Smooth muscle cell (in vitro differentiated cells): ENCODE data around the gene TBC1D10A. TPM values are rescaled to one million over a fixed set of nuclear protein-coding genes. Genes with fewer than 3 reads are reported as not detected.

Source experiments
- DNase-seq: peaks from one replicate; lab custom pipeline; 2025; ENCODE audit not compliant: unreplicated experiment; lab: John Stamatoyannopoulos, UW
- H2AFZ ChIP-seq: fragments of 200-600 bp; sonication (generic); 2 replicates; pipeline ENCODE4 v1.6.0; 2016; ENCODE audit warnings: antibody characterized with exemption, low read depth, mild to moderate bottlenecking
- H3F3A ChIP-seq: fragments of 200-600 bp; sonication (generic); 2 replicates; pipeline ENCODE4 v1.6.0; 2017; ENCODE audit warnings: antibody characterized with exemption, low read depth
- H3K27ac ChIP-seq: fragments of 200-600 bp; sonication (generic); 2 replicates; pipeline ENCODE4 v1.5.1; 2016; ENCODE audit warnings: low read depth, mild to moderate bottlenecking
- H3K27me3 ChIP-seq: fragments of 200-600 bp; sonication (generic); 2 replicates; pipeline ENCODE4 v1.6.1; 2016; ENCODE audit warnings: low read depth, mild to moderate bottlenecking
- H3K36me3 ChIP-seq: fragments of 200-600 bp; sonication (generic); 2 replicates; pipeline ENCODE4 v1.5.1; 2016; ENCODE audit warnings: low read depth
- H3K4me1 ChIP-seq: fragments of 200-600 bp; sonication (generic); 2 replicates; pipeline ENCODE4 v1.5.1; 2016; ENCODE audit warnings: low read depth
- H3K4me2 ChIP-seq: fragments of 200-600 bp; sonication (generic); 2 replicates; pipeline ENCODE4 v1.6.0; 2016; ENCODE audit warnings: mild to moderate bottlenecking
- H3K4me3 ChIP-seq: fragments of 200-600 bp; sonication (generic); 2 replicates; pipeline ENCODE4 v1.5.1; 2016; ENCODE audit warnings: mild to moderate bottlenecking
- H3K79me2 ChIP-seq: fragments of 200-600 bp; sonication (generic); 2 replicates; pipeline ENCODE4 v1.6.0; 2016; ENCODE audit warnings: low read depth, mild to moderate bottlenecking
- H3K9ac ChIP-seq: fragments of 200-600 bp; sonication (generic); 2 replicates; pipeline ENCODE4 v1.6.0; 2016; ENCODE audit warnings: low read depth
- H3K9me3 ChIP-seq: fragments of 200-600 bp; sonication (generic); replicated peaks from 2 replicates; pipeline ENCODE4 v1.5.1; 2016; ENCODE audit warnings: low read depth
- H4K20me1 ChIP-seq: fragments of 200-600 bp; sonication (generic); 2 replicates; pipeline ENCODE4 v1.6.0; 2016; ENCODE audit warnings: low read depth
- WGBS: methylation state at CpG from one replicate; pipeline ENCODE4 v1.1.7; 2016; ENCODE audit warnings: low lambda C conversion rate; 5-methylcytosine and 5-hydroxymethylcytosine counted together
- polyA plus RNA-seq: library from polyadenylated mRNA; unstranded; fragments of >200 nt; fragmentation: Nextera tagmentation; extraction: Ambion mirVana; gene quantifications from 2 replicates; pipeline ENCODE4 v1.2.1, GENCODE V29; 2016
- total RNA-seq: library from RNA; depleted of rRNA; stranded (reverse); fragments of >200 nt; gene quantifications from 2 replicates; pipeline ENCODE4 v1.2.3, GENCODE V29; 2014
- TF ChIP-seq, protein P1 (sequence below): fragments of 200-600 bp; sonication (generic); IDR thresholded peaks from 2 replicates; pipeline ENCODE4 v1.5.1; 2017; ENCODE audit warnings: borderline replicate concordance, mild to moderate bottlenecking, antibody characterized with exemption; ENCODE audit not compliant: insufficient read depth, poor library complexity, severe bottlenecking

Gene TBC1D10A
- total and polyA plus RNA-seq, 2 experiments from 2014 or later, result 16.8 to 51.1 TPM

DNA sequence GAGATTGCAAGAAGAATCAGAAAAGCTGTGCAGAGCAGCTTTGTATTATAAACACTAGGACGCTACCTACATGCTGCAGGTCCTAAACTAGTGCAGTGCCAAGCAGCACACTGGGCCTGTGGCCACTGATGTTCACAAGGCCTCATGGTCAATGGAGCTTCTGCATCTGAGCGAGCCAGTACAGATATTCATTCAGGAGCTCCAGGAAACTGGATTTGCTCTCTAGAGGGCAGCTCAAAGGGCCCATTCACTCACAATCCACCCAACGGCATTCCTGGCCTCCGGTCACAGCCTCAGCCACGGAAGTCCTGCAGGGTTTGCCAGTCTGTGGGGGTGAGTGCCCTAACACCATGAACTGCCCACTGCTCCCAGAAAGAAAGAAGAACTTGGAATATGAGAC, 5.8 kb upstream of the TBC1D10A start:
- H3K4me2 ChIP-seq, result no peak overlapping the region
- no peaks in the 10 kb centered on the region for H3K27me3 ChIP-seq
- DNase-seq, result no peak
- peaks cover 2% of the 10 kb centered on the region for H3K4me1 ChIP-seq
- H3K27ac ChIP-seq, result no peak overlapping the region
- H3K79me2 ChIP-seq, result no peaks in the 10 kb centered on the region
- no peak overlapping the region for H3K4me3 ChIP-seq
- H3F3A ChIP-seq, result peaks cover 11% of the 10 kb centered on the region
- H3K36me3 ChIP-seq, result peaks cover 18% of the 10 kb centered on the region
- WGBS, result 95% methylated on average over 5 of the region's 5 CpGs
- H3K9ac ChIP-seq, result no peak overlapping the region
- H3K9me3 ChIP-seq, result no peaks in the 10 kb centered on the region
- no peak overlapping the region for H2AFZ ChIP-seq
- H4K20me1 ChIP-seq, result peaks cover 3% of the 10 kb centered on the region
- TF ChIP-seq, protein P1, sequence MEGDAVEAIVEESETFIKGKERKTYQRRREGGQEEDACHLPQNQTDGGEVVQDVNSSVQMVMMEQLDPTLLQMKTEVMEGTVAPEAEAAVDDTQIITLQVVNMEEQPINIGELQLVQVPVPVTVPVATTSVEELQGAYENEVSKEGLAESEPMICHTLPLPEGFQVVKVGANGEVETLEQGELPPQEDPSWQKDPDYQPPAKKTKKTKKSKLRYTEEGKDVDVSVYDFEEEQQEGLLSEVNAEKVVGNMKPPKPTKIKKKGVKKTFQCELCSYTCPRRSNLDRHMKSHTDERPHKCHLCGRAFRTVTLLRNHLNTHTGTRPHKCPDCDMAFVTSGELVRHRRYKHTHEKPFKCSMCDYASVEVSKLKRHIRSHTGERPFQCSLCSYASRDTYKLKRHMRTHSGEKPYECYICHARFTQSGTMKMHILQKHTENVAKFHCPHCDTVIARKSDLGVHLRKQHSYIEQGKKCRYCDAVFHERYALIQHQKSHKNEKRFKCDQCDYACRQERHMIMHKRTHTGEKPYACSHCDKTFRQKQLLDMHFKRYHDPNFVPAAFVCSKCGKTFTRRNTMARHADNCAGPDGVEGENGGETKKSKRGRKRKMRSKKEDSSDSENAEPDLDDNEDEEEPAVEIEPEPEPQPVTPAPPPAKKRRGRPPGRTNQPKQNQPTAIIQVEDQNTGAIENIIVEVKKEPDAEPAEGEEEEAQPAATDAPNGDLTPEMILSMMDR, result no peak

DNA sequence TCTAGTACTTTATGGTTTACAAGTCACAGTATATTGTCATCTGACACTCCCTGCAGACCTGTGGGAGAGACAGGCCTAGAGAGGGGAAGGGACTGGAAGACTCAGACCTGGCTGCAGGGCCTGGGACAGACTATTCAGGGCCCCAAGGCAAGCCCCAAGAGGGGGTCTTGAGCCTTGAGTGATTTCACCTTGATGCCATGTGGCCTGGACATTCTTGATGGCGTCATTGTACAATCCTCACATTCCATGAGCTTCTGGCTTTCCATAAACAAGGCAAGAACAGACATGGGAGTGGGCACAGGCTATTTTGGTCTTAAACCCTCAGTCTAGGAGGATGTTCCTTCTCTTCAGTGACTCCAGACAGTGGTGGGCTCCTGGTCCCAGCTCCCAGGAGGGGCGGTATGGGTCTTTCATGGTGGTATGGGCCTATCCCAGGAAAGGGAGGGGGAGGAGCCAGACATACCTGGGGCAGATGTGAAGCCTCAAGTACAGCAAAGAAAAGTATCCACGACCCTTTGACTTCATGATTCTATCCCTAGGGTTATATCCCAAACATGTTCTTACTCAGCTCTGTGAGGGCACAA, 1.8 kb upstream of the TBC1D10A start:
- TF ChIP-seq, protein P1, result no peak
- H3K9ac ChIP-seq, result no peak overlapping the region
- H3K9me3 ChIP-seq, result no peaks in the 10 kb centered on the region
- no peaks in the 10 kb centered on the region for H3K36me3 ChIP-seq
- WGBS, result 28% methylated on average over 3 of the region's 3 CpGs
- peaks cover 19% of the 10 kb centered on the region for H3K4me1 ChIP-seq
- no peak overlapping the region for H3K4me3 ChIP-seq
- DNase-seq, result no peak
- H3F3A ChIP-seq, result peaks cover 24% of the 10 kb centered on the region
- H2AFZ ChIP-seq, result no peak overlapping the region
- peaks cover 24% of the 10 kb centered on the region for H4K20me1 ChIP-seq
- peak overlapping the region; percentile 89 for H3K27ac ChIP-seq
- H3K27me3 ChIP-seq, result no peaks in the 10 kb centered on the region
- peaks cover 26% of the 10 kb centered on the region for H3K79me2 ChIP-seq
- H3K4me2 ChIP-seq, result no peak overlapping the region

DNA sequence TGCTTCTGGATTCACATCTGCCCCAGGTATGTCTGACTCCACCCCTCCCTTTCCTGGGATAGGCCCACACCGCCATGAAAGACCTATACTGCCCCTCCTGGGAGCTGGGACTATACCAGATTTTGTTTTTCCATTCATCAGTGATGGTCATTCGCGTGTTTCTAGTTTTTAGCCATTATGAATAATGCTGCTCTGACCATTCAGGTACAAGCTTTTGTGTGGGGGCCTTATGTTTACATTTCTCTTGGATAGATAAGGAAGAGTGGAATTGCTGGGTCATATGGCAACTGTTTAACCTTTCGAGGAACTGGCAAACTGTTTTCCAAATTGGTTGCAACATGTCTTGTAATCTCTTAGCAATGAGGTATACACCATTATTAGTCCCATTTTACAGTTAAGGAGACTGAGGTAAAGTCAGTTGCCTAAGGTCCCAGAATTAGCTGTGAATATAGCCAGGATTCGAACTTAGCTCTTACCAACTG, 1.2 kb upstream of the TBC1D10A start:
- peaks cover 24% of the 10 kb centered on the region for H3F3A ChIP-seq
- H3K9ac ChIP-seq, result peak overlapping the region; percentile 24
- no peak overlapping the region for H3K4me3 ChIP-seq
- H3K4me1 ChIP-seq, result peaks cover 19% of the 10 kb centered on the region
- WGBS, result 62% methylated on average over 5 of the region's 5 CpGs
- H3K9me3 ChIP-seq, result no peaks in the 10 kb centered on the region
- no peaks in the 10 kb centered on the region for H3K36me3 ChIP-seq
- peak overlapping the region; percentile 89 for H3K27ac ChIP-seq
- TF ChIP-seq, protein P1, result no peak
- H2AFZ ChIP-seq, result no peak overlapping the region
- DNase-seq, result no peak
- peak overlapping the region; percentile 92 for H3K4me2 ChIP-seq
- no peaks in the 10 kb centered on the region for H3K27me3 ChIP-seq
- peaks cover 33% of the 10 kb centered on the region for H3K79me2 ChIP-seq
- H4K20me1 ChIP-seq, result peaks cover 30% of the 10 kb centered on the region

DNA sequence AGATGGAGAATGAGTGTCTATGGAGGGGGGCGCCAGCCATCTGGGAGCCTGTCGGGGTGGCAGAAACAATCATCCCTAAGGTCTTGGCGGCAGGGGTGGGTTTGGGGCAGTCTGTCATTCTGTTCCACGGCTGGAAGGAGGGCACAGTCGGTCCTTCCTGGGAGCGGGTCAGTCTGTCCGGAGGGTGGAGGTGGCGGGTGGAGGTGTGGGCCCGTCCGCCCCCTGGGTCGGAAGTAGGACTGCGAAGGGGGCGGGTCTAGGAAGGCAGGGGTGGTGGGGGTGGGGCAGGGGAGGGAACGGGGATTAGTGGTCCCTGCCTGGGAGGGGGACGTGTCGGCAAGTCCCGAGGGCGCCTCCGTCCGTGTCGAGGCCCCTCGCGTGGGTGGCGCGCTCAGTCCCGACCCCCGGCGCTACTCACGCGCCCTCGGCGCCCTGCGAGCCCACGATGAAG, 461 bp downstream of the TBC1D10A start:
- Histone ChIP-seq H3F3A (peaks cover 17% of the 10 kb centered on the region), H3K36me3 (no peaks in the 10 kb centered on the region), H3K79me2 (peaks cover 49% of the 10 kb centered on the region), H3K9ac (peak overlapping the region; percentile 92), H3K27ac (peak overlapping the region; percentile 89), H3K27me3 (no peaks in the 10 kb centered on the region), H3K9me3 (no peaks in the 10 kb centered on the region), H3K4me3 (peak overlapping the region; percentile 82), H2AFZ (no peak overlapping the region), H3K4me1 (peaks cover 19% of the 10 kb centered on the region), H3K4me2 (peak overlapping the region; percentile 92), H4K20me1 (peaks cover 47% of the 10 kb centered on the region)
- WGBS, result 3% methylated on average over 27 of the region's 34 CpGs
- TF ChIP-seq, protein P1, result no peak
- DNase-seq, result peak; percentile 53
